Embryonic facial prominence (tissue), 1 donor: ENCODE data around the gene DDA1.
"Not testable (repeated sequence)": the region's sequence is repeated elsewhere in the genome, so short reads cannot be mapped to it uniquely, and the experiment has no call there.

ENCODE experiments used
- DNase-seq: peaks from one replicate; pipeline ENCODE4 v3.0.0-alpha.2; 2016; ENCODE audit errors: extremely low spot score

Gene DDA1

DNA sequence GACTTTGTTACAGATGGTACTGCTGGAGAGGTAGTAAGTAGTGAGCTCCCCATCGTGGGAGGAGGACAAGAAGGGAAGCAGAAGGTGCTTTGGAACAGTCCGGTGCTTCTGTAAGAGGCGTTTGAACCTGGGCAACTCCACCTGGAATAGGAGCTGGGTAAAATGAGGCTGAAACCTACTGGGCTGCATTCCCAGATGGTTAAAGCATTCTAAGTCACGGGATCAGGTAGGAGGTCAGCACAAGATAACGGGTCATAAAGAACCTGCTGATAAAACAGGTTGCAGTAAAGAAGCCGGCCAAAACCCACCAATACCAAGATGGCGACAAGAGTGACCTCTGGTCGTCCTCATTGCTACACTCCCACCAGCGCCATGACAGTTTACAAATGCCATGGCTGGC is 22.6 kb upstream of the DDA1 start:
- no peak for DNase-seq

GRCh38 chr19:17289489-17289888 is 19.9 kb upstream of the DDA1 start:
- no peak for DNase-seq

- no peak for DNase-seq
Observed at GRCh38 chr19:17292301-17293074, 16.9 kb upstream of the DDA1 start.

DNA sequence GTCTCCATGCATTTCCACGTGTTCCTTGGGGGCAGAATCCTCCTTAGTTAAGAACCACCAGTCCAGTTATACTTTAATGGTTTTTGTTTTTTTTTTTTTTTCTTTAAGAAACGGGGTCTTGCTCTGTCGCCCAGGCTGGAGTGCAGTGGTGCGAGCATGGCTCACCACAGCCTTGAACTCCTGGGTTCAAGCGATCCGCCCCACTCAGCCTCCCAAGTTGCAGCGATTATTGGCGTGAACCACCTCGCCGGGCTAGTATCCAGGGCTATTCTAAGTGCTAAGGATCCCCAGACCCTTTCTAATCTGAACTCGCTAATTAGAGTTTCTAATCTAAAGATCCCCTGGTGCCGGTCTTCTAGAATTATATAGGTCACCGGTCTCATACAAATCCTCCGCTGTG is 15.8 kb upstream of the DDA1 start:
- DNase-seq = no peak

DNA sequence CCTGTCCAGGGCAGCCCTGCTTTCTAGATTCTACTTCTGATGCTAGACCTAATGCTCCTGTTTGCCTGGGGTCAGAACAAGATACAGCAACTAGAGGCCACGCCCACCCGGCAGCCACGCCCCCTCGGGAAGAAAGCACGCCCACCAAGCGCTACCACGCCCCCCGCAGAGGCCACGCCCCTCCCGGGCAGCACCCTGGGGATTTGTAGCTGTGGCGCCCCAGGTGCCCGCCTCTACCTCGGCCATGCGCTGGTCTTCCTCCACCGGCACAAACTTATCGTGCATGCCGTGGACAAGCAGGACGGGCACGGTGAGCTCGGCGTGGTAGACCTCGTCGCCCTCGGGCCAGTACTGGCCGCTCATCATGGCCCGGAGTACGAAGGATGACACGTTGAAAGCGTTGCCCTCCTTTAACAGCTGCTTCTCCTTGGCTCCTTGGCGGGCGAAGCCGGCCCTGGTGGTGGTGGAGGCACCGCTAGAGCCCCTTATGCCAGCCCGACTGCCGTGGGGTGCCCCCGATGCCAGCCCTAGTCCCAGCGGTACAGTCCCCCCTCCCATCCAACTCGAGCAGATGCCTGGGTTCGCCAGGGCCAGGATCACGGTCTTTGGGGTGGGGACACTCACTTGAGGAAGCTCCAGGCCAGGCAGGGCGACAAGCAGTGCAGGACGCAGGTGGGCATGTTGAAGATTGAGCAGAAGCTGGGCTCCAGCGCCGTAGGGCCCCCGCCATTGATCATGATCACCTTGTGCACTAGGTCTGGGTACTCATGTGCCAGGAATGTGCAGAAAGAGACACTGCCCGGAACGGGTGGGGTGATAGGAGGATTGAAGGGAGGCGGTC is 15.1 kb upstream of the DDA1 start:
- no peak for DNase-seq

GRCh38 chr19:17295551-17295950 is 13.8 kb upstream of the DDA1 start:
- not testable (repeated sequence) for DNase-seq

- no peak for DNase-seq
Observed at GRCh38 chr19:17296273-17296672, 13.1 kb upstream of the DDA1 start.

DNA sequence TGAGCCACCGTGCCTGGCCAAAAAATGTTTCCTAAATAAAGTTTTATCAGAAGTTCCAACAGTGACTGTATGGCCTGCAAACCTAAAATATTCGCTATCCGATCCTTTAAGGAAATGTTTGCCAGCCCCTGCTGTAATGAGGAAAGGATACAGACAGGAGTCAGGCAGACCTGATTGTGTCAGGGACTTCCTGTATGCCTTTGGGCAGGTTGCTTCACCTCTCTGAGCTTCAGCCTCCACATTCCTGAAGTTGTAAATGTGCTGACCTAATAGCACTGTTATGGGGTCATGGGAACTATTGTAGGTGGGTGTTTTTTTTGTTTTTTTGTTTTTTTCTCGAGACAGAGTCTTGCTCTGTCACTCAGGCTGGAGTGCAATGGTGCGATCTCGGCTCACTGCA is 12.4 kb upstream of the DDA1 start:
- DNase-seq = no peak

DNA sequence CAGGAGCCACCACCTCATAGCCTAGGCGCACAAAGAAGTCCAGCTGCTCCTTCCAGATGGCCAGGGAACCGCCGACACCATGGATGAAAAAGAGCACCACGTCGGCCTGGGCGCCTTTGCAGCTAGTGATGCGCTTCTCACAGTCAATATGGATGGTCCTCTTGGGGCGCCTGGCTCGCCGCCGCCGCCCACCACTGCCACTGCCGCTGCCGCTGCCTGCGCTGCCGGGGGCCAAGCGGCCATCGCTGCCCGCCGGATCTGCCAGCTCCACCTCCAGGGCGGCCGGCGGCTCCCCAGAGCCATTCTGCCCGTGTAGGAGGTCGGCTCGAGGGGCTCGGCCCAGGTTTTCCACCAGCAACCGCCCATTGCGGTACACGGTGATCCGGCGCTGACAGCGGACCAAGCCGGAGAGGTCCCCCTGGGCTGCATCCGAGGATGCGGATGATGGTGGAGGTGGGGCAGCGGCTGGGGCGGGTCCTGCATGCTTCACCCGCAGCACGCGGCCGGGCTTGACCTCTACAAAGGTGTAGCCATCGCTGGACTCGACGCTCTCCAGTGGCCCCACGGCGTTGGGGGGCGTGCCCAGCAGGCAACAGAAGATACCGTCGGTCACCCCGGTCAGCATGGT is 8.3 kb upstream of the DDA1 start:
- no peak for DNase-seq

DNA sequence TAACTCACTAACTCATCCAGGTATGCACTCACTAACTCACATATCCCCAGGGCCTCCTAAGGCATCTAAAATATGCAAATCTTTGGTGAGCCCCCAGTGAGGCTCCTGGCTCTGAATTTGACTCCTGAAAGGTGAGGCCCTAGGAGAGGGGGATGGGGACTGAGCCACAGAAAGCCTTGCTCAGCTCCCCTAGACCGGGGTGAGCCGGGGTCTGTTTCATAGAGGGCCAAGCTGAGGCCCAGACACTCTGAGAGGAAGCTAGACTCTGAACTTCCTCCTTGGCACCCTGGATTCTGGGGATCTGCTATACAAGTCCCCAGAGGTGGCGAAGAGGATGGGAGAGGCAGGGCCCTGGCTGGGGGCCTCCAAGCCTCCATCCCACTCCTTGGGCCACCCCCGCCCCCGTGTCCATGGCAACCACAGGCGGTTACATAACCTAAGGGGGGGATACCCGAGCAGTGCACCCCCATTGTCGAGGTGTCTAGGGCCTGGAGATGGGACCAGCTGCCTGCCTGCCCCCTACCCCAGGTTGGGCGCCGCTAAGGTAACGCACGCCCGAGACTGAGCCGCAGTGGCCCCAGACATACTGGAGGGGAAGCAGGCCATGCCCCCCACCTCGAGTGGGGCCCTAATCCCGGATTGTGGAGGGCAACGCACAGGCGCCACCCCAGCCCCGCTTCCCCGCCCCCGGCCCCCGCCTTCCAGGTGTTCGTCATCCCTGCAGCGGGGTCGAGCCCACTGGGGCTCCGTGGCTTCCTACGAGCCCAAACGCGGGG is 6.8 kb upstream of the DDA1 start:
- no peak for DNase-seq

DNA sequence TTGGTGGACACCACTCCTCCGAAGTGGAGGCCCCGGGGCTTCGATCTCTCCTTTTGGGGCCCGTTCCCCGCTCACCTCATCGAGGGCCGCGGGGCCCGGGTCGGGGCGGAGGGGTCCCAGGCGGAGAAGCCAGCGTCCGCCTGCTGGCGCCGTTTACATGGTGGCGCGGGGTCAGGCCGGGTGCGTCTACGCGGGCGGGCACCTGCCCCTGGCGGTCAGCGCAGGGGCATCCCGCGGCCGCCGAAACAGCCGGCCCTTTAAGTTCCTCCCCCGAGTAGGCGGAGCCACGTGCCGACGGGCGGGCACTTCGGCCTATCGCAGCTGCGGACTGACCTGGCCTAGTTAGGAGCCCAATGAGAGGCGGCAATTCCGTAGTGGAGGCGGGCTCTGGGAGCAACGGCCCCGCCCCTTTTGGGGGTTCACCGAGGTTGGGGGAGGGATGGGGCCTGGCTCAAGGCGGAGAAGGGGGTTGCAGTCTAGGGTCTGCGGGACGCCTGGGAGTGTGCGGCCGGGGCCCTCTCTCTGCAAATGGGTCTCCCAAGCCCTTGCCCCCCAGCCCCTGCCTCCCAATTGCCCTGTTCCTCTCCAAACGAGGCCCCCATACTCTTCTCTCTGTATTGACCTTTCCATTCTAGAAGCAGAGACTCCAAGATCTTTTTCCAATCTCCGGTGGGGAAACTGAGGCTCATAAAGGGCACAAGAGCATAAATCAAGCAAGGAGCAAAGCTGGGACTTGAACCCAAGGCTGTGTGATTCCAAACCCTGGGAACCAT is 6.0 kb upstream of the DDA1 start, which contains the start of gene ABHD8:
ABHD8 (minus strand) TSS at position 259 of the 773 bp plus-strand sequence. CDS start 1,809 bp downstream, outside the sequence.
- peak; percentile 86 for DNase-seq

DNA sequence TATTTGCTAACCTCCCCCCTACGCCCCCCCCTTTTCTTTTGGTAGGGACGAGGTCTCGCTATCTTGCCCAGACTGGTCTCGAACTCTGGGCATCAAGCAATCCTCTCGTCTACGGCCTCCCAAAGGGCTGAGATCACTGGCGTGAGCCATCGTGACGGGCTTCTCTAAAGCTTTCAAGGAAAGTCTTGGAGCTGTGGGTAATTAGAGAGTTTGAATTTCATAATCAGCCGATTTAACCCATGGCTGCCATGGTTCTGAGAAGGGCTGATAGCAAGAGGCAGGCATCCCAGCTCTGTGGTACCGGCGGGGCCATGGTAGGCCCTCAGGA is 5.5 kb upstream of the DDA1 start:
- no peak for DNase-seq

DNA sequence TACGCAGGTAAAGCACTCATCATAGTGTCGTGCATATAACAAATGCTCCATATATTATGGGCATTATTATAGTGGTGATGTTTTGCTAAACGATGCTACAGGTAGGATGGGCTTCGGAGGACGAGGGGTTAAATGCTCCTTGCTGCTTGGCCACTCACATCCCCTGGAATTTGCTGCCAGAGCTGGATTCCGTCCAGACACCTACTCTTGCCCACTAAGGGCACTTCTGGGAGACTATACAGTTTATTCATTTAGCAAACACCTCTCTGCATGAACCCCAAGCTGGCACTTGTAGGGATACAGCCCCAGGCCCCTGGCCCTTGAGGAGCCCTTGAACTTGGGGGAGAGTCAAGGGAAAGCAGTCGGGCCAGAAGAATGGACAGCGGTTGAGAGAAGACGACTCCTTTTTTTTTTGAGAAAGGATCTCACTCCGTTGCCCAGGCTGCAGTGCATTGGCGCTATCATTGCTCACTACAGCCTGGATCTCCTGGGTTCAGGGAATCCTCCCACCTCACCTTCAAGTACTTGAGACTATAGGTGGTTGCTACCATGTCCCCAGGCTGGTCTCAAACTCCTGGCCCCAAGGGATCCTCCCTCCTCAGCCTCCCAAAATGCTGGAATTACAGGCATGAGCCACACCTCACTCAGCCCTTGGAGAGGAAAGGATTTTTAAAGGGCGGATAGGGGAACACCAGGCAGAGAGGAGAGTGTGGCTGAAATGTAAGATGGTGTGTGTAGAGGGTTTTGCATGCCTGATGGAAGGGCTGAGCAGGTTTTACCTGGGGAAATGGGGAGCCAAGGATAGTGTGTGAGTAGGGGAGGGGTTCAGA is 4.8 kb upstream of the DDA1 start:
- DNase-seq = no peak

- no peak for DNase-seq
Observed at GRCh38 chr19:17305216-17305516, 4.2 kb upstream of the DDA1 start.

DNA sequence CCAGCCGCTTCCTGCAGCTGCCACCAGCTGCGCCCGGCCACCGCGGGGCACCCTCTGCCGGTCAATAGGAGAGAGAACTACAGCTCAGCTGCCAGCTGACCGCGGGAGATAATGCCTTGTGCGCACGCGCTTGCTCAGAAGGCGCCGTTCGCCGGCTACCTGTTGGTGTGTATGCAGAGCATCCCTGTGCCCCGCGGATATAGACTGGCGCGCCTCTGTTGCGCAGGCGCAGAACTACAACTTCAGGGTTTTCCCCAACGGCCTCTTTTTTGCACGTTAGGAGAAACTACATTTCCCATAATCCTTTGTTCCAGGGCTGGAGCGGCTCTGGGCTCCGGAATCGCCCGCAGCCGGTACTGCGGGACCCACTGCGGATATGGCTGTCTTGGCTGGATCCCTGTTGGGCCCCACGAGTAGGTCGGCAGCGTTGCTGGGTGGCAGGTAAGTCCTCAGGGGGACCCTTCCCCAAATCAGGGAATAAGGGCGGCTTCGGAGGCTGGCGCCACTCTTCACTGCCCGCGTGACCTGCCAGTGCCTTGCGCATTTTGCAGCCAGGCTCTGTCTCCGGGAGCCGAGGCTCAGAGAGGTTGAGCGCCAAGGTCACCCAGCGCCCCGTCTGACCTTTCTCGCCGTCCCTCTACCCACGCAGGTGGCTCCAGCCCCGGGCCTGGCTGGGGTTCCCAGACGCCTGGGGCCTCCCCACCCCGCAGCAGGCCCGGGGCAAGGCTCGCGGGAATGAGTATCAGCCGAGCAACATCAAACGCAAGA is 3.7 kb upstream of the DDA1 start, which contains the start of gene MRPL34:
MRPL34 (plus strand) TSS at position 356 of the 768 bp plus-strand sequence; CDS start at position 377, 21 bp downstream.
- DNase-seq = peak; percentile 92

- no peak for DNase-seq
Observed at GRCh38 chr19:17306285-17306714, 3.1 kb upstream of the DDA1 start.

- no peak for DNase-seq
Observed at GRCh38 chr19:17307876-17308377, 1.4 kb upstream of the DDA1 start.

- no peak for DNase-seq
Observed at GRCh38 chr19:17309965-17310461, 650 bp downstream of the DDA1 start.
